Cardiac fibroblast (primary cell): Measurements from ENCODE around the gene MACROD2.

Source experiments
- DNase-seq, 2 donors: peaks; one replicate each; pipeline versions ENCODE4 v3.0.0 to v3.0.0-alpha.2; 2010; ENCODE audit warnings: low read depth in 2 of 2
- H3K4me3 ChIP-seq, 2 donors: replicated peaks in 1 of 2; 1 replicate in 1 of 2; 2 replicates in 1 of 2; pipeline ENCODE4 v1.5.1; 2011; ENCODE audit warnings: low read depth in 2 of 2, low read length in 2 of 2, mild to moderate bottlenecking in 2 of 2, moderate library complexity in 1 of 2
- TF ChIP-seq, protein P1 (sequence below): IDR thresholded peaks from one replicate; pipeline ENCODE4 v1.5.1; 2011; ENCODE audit warnings: low read depth, mild to moderate bottlenecking, low read length, inconsistent platforms

Gene MACROD2

DNA sequence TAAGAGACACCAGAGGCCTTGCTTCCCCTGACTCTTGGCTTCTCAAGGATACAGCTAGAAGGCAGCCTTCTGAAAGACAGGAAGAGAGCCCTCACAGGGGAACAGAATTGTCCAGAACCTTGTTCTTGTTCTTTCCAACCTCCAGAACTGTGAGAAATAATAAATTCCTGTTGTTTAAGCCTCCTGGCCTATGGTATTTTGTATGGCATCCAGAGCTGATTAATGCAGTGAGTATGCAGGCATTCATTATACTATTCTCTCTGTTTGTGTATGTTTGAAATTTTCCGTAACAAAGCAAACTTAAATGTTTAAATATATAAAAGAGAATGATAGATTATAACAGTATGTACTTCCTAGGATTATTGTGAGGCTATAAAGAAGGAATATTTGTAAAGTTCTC is 1245.5 kb downstream of the MACROD2 start:
- no peak for DNase-seq
- TF ChIP-seq, protein P1, sequence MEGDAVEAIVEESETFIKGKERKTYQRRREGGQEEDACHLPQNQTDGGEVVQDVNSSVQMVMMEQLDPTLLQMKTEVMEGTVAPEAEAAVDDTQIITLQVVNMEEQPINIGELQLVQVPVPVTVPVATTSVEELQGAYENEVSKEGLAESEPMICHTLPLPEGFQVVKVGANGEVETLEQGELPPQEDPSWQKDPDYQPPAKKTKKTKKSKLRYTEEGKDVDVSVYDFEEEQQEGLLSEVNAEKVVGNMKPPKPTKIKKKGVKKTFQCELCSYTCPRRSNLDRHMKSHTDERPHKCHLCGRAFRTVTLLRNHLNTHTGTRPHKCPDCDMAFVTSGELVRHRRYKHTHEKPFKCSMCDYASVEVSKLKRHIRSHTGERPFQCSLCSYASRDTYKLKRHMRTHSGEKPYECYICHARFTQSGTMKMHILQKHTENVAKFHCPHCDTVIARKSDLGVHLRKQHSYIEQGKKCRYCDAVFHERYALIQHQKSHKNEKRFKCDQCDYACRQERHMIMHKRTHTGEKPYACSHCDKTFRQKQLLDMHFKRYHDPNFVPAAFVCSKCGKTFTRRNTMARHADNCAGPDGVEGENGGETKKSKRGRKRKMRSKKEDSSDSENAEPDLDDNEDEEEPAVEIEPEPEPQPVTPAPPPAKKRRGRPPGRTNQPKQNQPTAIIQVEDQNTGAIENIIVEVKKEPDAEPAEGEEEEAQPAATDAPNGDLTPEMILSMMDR: no peak
- no peak overlapping the region for H3K4me3 ChIP-seq

DNA sequence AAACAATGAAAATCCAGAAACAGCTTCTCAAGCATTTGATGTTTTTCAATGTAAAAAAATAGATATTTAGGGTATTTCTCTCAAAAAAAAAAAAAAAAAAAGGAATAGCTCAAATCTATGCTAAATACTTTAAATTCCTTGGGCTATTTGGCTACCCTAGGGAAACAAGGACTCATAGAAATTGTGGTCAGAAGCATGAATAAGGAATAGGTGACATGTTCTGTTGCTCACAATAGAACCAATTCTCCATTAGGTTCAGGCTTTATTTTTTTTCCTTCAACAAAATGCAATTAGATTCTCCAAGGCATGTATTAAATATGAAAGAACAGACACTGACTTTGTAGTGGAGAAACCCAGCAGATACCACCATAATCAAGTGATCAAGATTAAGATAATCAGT is 1246.4 kb downstream of the MACROD2 start:
- TF ChIP-seq, protein P1: no peak
- no peak overlapping the region for H3K4me3 ChIP-seq

DNA sequence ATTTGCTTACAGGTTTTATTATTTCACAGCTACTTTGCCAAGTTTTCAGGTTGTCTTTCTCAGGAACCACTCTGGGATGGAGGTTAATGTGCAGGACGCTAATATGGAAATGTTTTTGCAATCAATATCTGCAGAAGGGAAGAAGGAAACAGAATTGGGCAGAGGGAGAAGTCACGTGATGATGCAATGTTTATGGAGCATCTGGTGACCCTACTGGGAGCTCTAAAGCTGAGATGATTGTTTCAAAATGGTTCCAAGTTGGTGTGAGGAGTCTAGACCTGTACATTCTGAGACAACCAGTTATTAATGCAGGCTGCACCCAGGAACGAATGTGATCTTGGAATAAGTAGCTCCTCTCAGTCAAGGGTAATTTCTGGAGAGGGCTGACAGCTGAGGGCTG is 1247.5 kb downstream of the MACROD2 start:
- H3K4me3 ChIP-seq: no peak overlapping the region
- TF ChIP-seq, protein P1: no peak
- DNase-seq: no peak

More for the DNA sequence above, 1246.4 kb downstream of the MACROD2 start:
- DNase-seq: no peak

DNA sequence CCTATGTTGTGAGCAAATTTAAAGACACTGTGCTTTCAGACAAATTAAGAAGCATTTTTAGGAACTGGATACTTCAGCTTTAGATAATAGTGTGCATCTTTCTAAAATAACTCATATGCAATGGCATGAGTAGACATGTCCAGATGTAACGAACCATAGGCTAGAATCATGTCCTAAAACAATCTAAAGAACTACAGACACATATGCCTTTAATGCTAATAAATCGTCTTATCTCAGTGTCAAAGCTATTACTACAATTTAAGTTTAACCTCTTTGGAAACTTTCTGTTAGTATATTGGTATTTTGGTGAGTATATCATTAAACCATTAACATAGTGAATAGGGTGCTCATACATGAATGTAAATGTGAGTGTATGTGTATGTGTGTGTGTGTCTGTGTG is 1250.6 kb downstream of the MACROD2 start:
- TF ChIP-seq, protein P1: no peak
- H3K4me3 ChIP-seq: no peak overlapping the region
- no peak for DNase-seq

DNA sequence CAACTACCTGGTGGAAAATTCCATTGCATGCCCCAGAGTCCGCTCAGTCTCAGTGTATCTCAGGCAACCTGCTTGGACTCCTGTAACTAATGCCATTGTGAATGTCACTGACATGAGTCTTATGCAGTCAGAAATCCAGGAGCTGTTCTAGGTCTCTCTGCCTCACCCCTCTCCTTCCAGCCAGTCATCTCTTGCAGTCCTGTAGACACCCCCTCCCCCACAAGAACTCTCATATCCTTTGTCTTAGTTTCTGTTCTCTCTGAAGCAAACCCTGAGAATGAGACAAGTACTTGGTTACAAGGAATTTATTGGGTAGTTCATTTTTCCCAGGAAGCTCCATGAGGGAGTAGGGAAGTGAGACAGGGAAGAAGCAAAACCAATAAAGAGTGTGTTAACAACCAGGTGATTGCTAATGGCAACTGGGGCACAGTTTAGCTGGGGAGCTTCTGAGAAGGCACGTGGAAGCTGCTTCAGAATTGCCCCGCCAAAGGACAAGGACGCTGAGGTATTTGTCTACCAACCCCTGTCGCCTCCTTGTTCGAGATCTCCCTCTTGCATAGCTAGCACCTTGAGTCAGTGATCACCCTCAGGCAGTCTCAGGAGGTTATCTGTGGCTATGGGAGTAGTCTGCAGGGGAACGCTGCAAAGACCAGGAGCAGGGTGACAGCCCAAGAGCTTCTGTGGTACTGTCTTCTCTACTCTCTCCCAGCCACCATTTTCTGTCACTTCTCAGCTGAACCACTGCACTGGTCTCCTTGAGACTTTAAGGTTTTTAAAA is 1253.5 kb downstream of the MACROD2 start:
- TF ChIP-seq, protein P1: no peak
- no peak overlapping the region for H3K4me3 ChIP-seq
- no peak for DNase-seq

DNA sequence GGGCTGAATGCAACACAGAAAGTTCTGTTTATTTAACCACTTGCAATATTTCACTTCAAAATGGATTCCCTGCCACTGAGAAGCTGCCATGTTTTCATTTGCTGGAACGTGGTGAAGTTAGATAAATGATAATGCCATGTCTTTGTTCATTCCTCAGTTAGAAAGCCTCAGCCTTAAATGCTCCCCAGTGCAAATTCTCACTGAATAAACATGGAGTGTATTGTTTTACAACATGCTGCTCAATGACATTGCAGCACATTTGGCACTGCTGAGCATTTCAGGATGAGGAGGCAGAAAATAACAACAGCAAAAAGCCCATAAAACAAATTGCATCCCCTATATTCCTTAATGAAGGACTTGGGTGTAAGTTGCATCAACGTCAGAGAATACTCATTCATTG is 1255.9 kb downstream of the MACROD2 start:
- DNase-seq: no peak
- TF ChIP-seq, protein P1: no peak
- no peak overlapping the region for H3K4me3 ChIP-seq

DNA sequence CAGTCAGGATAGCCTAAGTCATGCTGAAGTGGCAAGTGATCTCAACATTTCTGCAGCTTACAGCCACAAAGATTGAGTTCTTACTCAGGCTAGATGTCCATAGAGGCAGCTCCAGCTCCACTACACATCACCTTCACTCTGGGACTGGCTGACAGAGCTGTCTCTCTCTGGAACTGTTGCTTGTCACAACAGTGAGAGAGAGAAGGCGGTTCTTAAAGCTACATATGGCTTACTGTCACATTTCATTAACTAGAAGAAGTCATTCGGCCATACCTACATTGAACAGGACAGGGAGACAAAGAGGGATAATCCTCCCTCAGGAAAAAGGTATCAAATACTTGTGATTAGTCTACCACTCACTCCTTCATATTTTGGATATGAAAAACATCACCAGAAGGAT is 1257.0 kb downstream of the MACROD2 start:
- DNase-seq: no peak

More for the DNA sequence above, 1257.0 kb downstream of the MACROD2 start:
- TF ChIP-seq, protein P1: no peak
- no peak overlapping the region for H3K4me3 ChIP-seq
